Loucy (cell line): ENCODE measurements around the gene GPX3.

Experiments used
- CTCF ChIP-seq: fragments of 200-600 bp; sonication (generic); conservative IDR thresholded peaks from 2 replicates; pipeline ENCODE4 v1.5.1; 2014; ENCODE audit warnings: mild to moderate bottlenecking, antibody characterized with exemption, low read length
- EZH2phosphoT487 ChIP-seq: fragments of 200-600 bp; IDR thresholded peaks from 2 replicates; pipeline ENCODE4 v1.6.1; 2018; ENCODE audit warnings: antibody characterized with exemption, mild to moderate bottlenecking, moderate library complexity, borderline replicate concordance

- TF ChIP-seq CTCF (no peak), EZH2phosphoT487 (no peak)
Observed at GRCh38 chr5:151025250-151025606, 4.8 kb downstream of the GPX3 start.
